B cell (primary cell): ENCODE data around the gene HBZ. TPM values are rescaled to one million over a fixed set of nuclear protein-coding genes. Genes with fewer than 3 reads are reported as not detected.

Source experiments
- ATAC-seq: fragments of 200-7000 bp; cut with Tn5 transposase; one replicate; pipeline ENCODE4 v1.10.0; 2021; ENCODE audit warnings: low read depth, mild to moderate bottlenecking, moderate number of reproducible peaks, moderate library complexity
- CTCF ChIA-PET: fragments of 350-600 bp; sonication (Branson Sonifier 250); formaldehyde crosslinking; loops from one replicate; lab custom pipeline; 2021; ENCODE audit warnings: antibody characterized with exemption, inconsistent platforms; lab: Charles Lee
- POLR2A ChIA-PET: fragments of 350-600 bp; sonication (Branson Sonifier 250); formaldehyde crosslinking; loops from one replicate; lab custom pipeline; 2021; ENCODE audit warnings: antibody characterized with exemption; lab: Charles Lee
- DNase-seq: peaks from one replicate; pipeline ENCODE4 v3.0.0; 2013
- H2AFZ ChIP-seq: 2 replicates; pipeline ENCODE4 v1.6.1; 2012; ENCODE audit warnings: mild to moderate bottlenecking, low read depth, low read length; ENCODE audit not compliant: insufficient read depth, poor library complexity, severe bottlenecking
- H3K27ac ChIP-seq, 2 donors: 1 replicate in 1 of 2; 2 replicates in 1 of 2; pipeline ENCODE4 v1.5.1; 2012 to 2013; ENCODE audit warnings: low read length in 2 of 2, mild to moderate bottlenecking in 2 of 2, moderate library complexity in 1 of 2
- H3K27me3 ChIP-seq, 4 experiments: fragments of 200-600 bp in 1 of 4; sonication (generic) in 1 of 4; replicated peaks in 1 of 4; 1 replicate in 2 of 4; 2 replicates in 2 of 4; pipeline versions ENCODE4 v1.6.1 to v1.7.0; 2013 to 2016; ENCODE audit warnings: low read length in 3 of 4, mild to moderate bottlenecking in 2 of 4, mixed read lengths in 1 of 4, moderate library complexity in 1 of 4; ENCODE audit not compliant: insufficient read depth in 4 of 4, control insufficient read depth in 3 of 4; ENCODE audit errors: control extremely low read depth in 1 of 4
- H3K36me3 ChIP-seq, 2 experiments: replicated peaks in 1 of 2; 1 replicate in 1 of 2; 2 replicates in 1 of 2; pipeline versions ENCODE4 v1.6.1 to v1.7.1; 2013; ENCODE audit warnings: low read length in 1 of 2; ENCODE audit not compliant: insufficient read depth in 2 of 2, control insufficient read depth in 1 of 2; ENCODE audit errors: control extremely low read depth in 1 of 2, extremely low read depth in 1 of 2
- H3K4me1 ChIP-seq, 2 donors: fragments of 200-600 bp in 1 of 2; sonication (generic) in 1 of 2; 1 replicate in 1 of 2; 2 replicates in 1 of 2; pipeline versions ENCODE4 v1.5.1 to v1.6.1; 2013 to 2017; ENCODE audit warnings: low read length in 2 of 2; ENCODE audit not compliant: control insufficient read depth in 2 of 2, insufficient read depth in 2 of 2
- H3K4me2 ChIP-seq: replicated peaks from 2 replicates; pipeline ENCODE3; 2012; ENCODE audit warnings: mild to moderate bottlenecking, low read depth, low read length; ENCODE audit not compliant: poor library complexity, severe bottlenecking
- H3K4me3 ChIP-seq, 5 experiments: fragments of 200-600 bp in 1 of 5; sonication (generic) in 1 of 5; 1 replicate in 3 of 5; 2 replicates in 2 of 5; pipeline versions ENCODE4 v1.5.1 to v1.7.0; 2011 to 2016; ENCODE audit warnings: low read length in 4 of 5, mild to moderate bottlenecking in 4 of 5, low read depth in 2 of 5, control low read depth in 1 of 5, moderate library complexity in 1 of 5; ENCODE audit not compliant: insufficient read depth in 1 of 5; ENCODE audit errors: control extremely low read depth in 1 of 5, extremely low read depth in 1 of 5
- H3K79me2 ChIP-seq: fragments of 200-600 bp; sonication (generic); one replicate; pipeline ENCODE4 v1.6.0; 2016; ENCODE audit warnings: low read length; ENCODE audit not compliant: control insufficient read depth, insufficient read depth
- H3K9ac ChIP-seq: fragments of 200-600 bp; sonication (generic); 2 replicates; pipeline ENCODE4 v1.6.1; 2017; ENCODE audit warnings: mild to moderate bottlenecking, low read length, moderate library complexity
- H3K9me3 ChIP-seq, 3 donors: one replicate each; pipeline versions ENCODE4 v1.6.1 to v1.7.1; 2013; ENCODE audit warnings: low read length in 2 of 3; ENCODE audit not compliant: control insufficient read depth in 2 of 3, insufficient read depth in 1 of 3; ENCODE audit errors: control extremely low read depth in 1 of 3
- H4K20me1 ChIP-seq: 2 replicates; pipeline ENCODE4 v1.6.0; 2012; ENCODE audit warnings: mild to moderate bottlenecking, low read length; ENCODE audit not compliant: insufficient read depth, control insufficient read depth, poor library complexity, severe bottlenecking
- H3K27ac Mint-ChIP-seq: one replicate; pipeline ENCODE4 v1.8.0; 2021; ENCODE audit warnings: mixed read lengths
- H3K27me3 Mint-ChIP-seq: one replicate; pipeline ENCODE4 v1.8.0; 2021; ENCODE audit warnings: mixed read lengths
- H3K4me1 Mint-ChIP-seq: one replicate; pipeline ENCODE4 v1.8.0; 2021; ENCODE audit warnings: mixed read lengths
- H3K4me3 Mint-ChIP-seq: one replicate; pipeline ENCODE4 v1.8.0; 2021; ENCODE audit warnings: mixed read lengths
- H3K9me3 Mint-ChIP-seq: one replicate; pipeline ENCODE4 v1.8.0; 2022; ENCODE audit warnings: mixed read lengths; ENCODE audit not compliant: insufficient read depth
- EZH2 ChIP-seq: IDR thresholded peaks from 2 replicates; pipeline ENCODE4 v1.6.1; 2012; ENCODE audit warnings: borderline replicate concordance, low read depth, mild to moderate bottlenecking, moderate library complexity, low read length; ENCODE audit not compliant: insufficient read depth, poor library complexity, severe bottlenecking
- WGBS: methylation state at CpG from one replicate; pipeline ENCODE4 v1.1.5; 2013; ENCODE audit warnings: missing lambda C conversion rate; ENCODE audit not compliant: insufficient coverage; 5-methylcytosine and 5-hydroxymethylcytosine counted together
- intact Hi-C: fragments of 100-400 bp; cut with micrococcal nuclease; formaldehyde crosslinking; loops from one replicate; pipeline ENCODE4 v1.10.0; 2022
- polyA plus RNA-seq: library from polyadenylated mRNA; depleted of rRNA; stranded (reverse); fragments of >200 nt; gene quantifications from 2 replicates; pipeline ENCODE4 v1.2.3, GENCODE V29; 2012
- total RNA-seq, 2 donors: library from RNA; stranded (reverse); fragments of 120-200 nt in 1 of 2; gene quantifications; 1 replicate in 1 of 2; 2 replicates in 1 of 2; pipeline versions ENCODE4 v1.2.3 to v1.2.4, GENCODE V29; 2013 to 2022
- TF ChIP-seq, protein P1 (sequence below): fragments of 200-600 bp; IDR thresholded peaks from one replicate; pipeline ENCODE4 v1.8.0; 2022; ENCODE audit warnings: antibody characterized with exemption, mild to moderate bottlenecking

HBZ gene
- total and polyA plus RNA-seq, 2 donors (not counting 1 experiment from before 2014, with no cell fraction given): not detected

DNA sequence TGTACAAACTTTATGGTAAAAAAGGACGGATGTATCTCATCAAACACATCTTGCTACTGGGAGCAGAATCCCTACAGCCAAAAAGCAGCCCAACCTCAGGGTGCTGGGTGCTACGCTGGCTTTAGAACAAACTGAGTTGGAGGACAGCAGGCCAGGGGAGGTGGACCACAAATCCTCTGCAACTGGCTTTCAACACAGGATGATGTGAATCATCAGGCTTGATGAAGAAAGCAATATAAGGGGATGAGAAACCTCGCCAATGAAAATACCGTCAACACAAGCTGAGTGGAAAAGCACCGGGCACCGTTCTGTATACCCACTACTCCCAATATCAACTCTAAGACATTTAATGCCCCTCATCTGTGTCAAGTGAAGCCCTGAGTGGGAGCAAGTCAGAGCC lies 42.1 kb downstream of the HBZ start:
- H4K20me1 ChIP-seq: peaks cover 49% of the 10 kb centered on the region
- no peak overlapping the region for H3K27ac ChIP-seq
- H3K36me3 ChIP-seq: peaks cover 10 to 86% of the 10 kb centered on the region in 2 experiments
- Mint-ChIP-seq H3K27ac (no peak overlapping the region), H3K4me3 (no peak overlapping the region), H3K9me3 (no peaks in the 10 kb centered on the region), H3K27me3 (no peaks in the 10 kb centered on the region), H3K4me1 (no peaks in the 10 kb centered on the region)
- peaks cover 21% of the 10 kb centered on the region for H3K79me2 ChIP-seq
- ChIA-PET POLR2A (no interaction called here), CTCF (interaction anchor here (1.1 kb wide), 1 partner anchor 129 kb away, joined by 4 read pairs; no protein-coding TSS in a partner anchor)
- intact Hi-C loops: no loop called here
- no peaks in the 10 kb centered on the region for H3K9me3 ChIP-seq
- DNase-seq (no peak), ATAC-seq (no peak)
- H3K9ac ChIP-seq: no peak overlapping the region
- H3K4me3 ChIP-seq: no peak overlapping the region
- no peak for TF ChIP-seq EZH2
- TF ChIP-seq, protein P1, sequence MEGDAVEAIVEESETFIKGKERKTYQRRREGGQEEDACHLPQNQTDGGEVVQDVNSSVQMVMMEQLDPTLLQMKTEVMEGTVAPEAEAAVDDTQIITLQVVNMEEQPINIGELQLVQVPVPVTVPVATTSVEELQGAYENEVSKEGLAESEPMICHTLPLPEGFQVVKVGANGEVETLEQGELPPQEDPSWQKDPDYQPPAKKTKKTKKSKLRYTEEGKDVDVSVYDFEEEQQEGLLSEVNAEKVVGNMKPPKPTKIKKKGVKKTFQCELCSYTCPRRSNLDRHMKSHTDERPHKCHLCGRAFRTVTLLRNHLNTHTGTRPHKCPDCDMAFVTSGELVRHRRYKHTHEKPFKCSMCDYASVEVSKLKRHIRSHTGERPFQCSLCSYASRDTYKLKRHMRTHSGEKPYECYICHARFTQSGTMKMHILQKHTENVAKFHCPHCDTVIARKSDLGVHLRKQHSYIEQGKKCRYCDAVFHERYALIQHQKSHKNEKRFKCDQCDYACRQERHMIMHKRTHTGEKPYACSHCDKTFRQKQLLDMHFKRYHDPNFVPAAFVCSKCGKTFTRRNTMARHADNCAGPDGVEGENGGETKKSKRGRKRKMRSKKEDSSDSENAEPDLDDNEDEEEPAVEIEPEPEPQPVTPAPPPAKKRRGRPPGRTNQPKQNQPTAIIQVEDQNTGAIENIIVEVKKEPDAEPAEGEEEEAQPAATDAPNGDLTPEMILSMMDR: no peak
- no peak overlapping the region for H3K4me2 ChIP-seq
- H3K27me3 ChIP-seq: no peaks in the 10 kb centered on the region
- no peaks in the 10 kb centered on the region for H3K4me1 ChIP-seq
- 74% methylated on average over 5 of the region's 6 CpGs for WGBS
- no peak overlapping the region for H2AFZ ChIP-seq

DNA sequence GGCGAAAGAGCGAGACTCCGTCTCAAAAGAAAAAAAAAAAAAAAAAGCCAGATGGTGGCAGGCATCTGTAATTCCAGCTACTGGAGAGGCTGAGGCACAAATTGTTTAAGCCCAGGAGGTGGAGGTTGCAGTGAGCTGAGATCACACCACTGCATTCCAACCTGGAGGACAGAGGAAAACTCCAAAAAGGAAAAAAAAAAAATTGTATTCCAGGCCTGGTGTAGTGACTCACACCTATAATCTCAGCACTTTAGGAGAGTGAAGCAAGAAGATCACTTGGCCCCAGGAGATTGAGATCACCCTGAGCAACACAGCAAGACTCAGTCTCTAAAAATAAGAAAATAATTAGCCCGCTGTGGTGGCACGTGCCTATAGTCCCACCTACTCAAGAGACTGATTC lies 47.9 kb downstream of the HBZ start:
- Mint-ChIP-seq H3K27ac (no peak overlapping the region), H3K9me3 (no peaks in the 10 kb centered on the region), H3K27me3 (no peaks in the 10 kb centered on the region), H3K4me1 (no peaks in the 10 kb centered on the region), H3K4me3 (no peak overlapping the region)
- Histone ChIP-seq H3K4me1 (no peaks in the 10 kb centered on the region), H3K4me2 (no peak overlapping the region), H3K79me2 (peaks cover 9% of the 10 kb centered on the region), H3K9me3 (no peaks in the 10 kb centered on the region), H2AFZ (no peak overlapping the region), H3K4me3 (no peak overlapping the region), H3K27ac (no peak overlapping the region), H3K27me3 (no peaks in the 10 kb centered on the region), H3K9ac (no peak overlapping the region), H3K36me3 (peaks cover 7 to 67% of the 10 kb centered on the region in 2 experiments), H4K20me1 (peaks cover 28% of the 10 kb centered on the region)
- WGBS: 100% methylated on average over 3 of the region's 5 CpGs
- ChIA-PET CTCF (no interaction called here), POLR2A (interaction anchor here (0.7 kb wide), 1 partner anchor 20 kb away, joined by 5 read pairs; the partner anchor contains the start of gene HBQ1)
- ATAC-seq (no peak), DNase-seq (no peak)
- intact Hi-C loops: no loop called here
- TF ChIP-seq EZH2: no peak
- TF ChIP-seq, protein P1: no peak
